ENCODE measurements around the gene FAM50B.

FAM50B gene, protein sequence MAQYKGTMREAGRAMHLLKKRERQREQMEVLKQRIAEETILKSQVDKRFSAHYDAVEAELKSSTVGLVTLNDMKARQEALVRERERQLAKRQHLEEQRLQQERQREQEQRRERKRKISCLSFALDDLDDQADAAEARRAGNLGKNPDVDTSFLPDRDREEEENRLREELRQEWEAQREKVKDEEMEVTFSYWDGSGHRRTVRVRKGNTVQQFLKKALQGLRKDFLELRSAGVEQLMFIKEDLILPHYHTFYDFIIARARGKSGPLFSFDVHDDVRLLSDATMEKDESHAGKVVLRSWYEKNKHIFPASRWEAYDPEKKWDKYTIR

DNA sequence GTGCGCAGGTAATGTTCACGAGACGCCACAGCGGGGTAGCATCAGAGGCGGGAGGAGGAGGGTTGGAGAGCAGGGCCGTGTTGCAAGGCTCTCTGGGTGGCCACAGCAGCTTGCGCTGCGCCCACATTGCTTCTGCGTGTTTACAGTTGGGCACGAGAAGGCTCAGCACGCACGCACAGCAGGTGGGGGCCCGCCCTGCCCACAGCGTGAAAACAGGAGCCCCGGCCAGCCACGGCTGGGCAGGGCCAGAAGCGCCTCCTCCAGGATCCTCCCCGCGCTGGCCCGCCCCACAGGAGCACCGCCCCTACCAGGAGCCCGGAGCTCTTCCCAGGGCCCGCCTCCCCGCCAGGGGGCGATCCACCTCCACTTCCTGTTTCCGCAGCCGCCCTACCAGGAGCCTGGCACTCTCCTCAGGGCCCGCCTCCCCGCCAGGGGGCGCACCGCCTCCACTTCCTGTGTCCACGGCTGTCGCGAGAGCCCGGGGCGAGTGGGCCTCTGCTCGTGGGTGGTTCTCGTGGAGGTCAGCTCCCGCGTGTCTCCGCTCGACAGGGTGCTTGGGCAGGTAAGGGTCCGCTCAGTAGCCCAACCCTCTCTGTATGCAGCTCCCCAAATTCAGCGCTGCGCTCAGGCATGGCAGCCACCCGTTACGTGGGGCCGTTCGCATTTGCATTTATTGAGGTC, at the start of gene FAM50B:
TSS of gene FAM50B (plus strand) at position 449 of the 681 bp plus-strand sequence. CDS start 439 bp downstream, outside the sequence.
- peak; percentile 57 for DNase-seq

DNA sequence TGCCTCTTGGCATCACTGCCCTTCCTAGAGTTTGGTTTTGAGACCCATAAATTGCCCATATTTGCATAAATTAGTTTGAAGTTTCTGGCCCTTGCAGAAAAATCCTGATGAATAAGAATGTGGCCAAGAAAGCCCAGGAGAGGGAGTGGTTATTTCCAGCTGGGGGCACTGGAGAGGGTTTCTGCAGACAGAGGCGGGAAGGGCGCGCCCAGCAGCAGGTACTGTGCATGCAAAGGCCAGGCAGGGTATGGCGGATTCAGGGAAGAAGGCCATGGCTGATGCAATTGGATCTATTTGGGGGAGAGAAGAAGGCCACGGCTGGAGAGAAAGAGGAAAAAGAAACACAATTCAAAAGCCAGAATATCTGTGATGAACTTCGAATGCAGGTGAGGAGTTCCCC, 49.5 kb upstream of the FAM50B start:
- DNase-seq: no peak

DNA sequence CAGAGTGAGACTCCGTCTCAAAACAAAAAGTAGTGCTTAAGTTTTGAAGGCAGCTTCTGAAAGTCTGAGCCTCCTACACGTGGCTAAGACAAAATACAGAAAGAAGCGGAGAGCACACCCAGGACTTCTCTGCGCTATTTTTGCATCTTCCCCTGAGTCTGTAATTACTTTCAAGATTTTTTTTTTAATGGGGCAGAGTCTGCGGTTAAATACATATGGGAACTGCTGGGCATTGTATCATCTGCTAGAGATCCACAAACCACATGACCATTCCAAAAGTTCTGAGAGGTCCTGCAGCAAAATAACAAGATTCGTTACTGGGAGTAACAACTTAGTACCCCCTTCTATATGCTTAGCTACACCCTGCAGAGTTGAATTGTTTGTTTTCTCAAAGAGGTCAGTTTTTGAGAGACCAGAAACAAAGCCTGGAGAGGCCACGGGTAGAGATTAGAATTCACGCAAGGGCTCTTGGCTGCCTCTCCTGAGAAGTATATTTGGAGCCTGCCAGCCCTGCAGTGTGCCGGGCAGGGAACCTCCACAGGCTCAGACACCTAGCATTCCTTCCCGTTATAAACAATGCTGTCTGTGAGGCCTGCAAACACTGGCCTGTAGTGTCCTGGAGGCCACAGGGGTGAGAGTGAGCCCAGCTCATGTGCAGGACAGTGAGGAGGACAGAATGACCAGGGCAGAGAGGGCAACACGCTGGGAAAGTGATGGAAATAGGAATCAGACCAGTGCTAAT, 48.2 kb upstream of the FAM50B start:
- DNase-seq: no peak

DNA sequence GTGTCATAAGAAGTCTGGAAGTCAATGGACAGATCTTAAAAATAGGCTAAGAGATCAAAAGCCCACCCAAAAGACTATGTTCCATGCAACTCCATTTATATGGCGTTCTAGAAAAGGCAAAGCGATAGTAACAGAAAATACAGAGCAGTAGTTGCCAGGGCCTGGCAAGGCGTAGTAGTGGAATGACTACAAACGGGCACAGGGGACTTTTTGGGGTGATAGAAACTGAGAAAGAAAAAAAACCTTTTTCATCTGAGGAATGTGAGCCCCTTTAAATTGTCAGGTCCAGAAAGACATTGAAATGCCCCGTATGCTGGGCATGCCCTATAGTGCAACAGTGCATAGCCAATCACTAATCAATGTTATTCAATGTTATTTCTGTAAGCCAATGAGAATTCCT, 47.2 kb upstream of the FAM50B start:
- DNase-seq: no peak

DNA sequence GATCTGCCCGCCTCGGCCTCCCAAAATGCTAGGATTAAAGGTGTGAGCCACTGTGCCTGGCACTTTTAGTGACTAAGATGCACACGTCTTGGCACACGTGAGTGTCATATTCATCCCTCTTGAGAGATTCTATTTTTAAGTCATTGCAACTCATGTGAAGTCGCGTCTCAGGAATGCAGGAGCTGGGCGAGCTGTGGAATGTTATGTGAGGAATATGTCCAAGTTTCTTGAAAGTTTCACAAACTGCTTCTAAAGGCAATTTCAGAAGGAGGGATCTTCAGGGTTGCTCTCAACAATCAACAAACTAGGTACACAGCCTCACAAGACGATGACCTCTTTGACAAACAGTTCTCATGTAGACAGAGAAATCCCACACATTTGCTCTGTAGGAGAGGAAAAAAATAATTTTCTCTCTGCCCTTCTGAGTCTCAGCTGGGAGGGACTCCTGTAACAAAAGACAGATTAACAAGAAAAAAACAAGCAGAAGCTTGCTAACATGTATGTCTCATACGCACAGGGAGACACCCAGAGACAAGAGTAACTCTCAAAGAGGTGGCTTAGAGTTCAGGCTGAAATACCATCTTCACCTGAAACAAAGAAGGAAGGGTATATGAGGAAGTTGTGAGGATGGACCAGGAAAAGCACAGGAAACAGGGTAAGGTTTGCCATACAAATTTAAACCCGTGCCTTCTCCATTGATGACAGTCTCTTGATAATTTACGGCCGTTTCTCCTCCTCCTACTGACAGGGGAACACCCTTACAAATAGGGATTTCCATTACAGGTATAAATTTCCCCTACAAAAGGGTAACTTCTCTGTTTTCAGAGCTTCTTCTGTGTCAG, 45.3 kb upstream of the FAM50B start:
- DNase-seq: no peak

DNA sequence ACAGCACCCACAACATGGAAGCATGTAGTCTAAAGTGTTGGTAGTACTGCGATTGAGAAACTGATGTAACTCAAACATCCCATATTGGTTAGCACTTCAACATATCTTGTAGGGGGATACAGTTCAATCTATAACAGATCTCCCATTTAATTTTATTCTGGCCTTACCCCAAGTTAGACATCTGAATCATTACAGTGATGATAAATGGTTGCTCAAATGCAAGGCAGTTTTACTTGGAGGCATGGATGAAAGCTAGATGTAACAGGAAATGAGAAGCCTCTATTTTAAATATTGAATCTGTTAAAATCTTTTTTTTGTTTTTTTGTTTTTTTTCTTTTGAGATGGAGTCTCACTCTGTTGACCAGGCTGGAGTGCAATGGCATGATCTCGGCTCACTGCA, 44.2 kb upstream of the FAM50B start:
- DNase-seq: no peak

DNA sequence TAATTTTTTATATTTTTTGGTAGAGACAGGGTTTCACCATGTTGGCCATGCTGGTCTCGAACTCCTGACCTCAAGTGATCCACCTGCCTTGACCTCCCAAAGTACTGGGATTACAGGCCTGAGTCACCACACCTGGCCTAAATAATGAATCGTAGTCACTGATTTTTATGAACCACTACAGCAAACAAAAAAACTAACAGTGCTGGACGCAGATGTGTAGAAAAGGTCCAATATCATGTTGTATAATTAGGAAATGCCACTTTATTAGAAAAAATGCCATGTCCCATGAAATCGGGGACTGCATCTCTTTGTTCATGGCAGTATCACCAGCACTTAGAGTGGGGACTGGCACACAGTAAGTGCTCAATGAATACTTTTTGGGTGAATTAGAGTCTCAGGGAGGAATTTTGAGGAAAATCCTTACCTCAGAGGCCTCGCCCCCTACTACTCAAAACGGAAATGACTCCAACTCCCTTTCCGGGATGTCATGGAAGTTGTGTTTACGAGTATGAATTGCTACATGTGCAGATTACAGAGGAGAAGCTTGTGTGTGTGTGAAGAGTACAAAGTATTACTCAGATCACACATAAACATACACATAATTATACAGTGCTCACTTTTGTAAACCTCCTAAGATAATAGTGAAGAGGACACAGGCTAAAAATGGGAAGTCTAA, 43.6 kb upstream of the FAM50B start:
- DNase-seq: no peak

DNA sequence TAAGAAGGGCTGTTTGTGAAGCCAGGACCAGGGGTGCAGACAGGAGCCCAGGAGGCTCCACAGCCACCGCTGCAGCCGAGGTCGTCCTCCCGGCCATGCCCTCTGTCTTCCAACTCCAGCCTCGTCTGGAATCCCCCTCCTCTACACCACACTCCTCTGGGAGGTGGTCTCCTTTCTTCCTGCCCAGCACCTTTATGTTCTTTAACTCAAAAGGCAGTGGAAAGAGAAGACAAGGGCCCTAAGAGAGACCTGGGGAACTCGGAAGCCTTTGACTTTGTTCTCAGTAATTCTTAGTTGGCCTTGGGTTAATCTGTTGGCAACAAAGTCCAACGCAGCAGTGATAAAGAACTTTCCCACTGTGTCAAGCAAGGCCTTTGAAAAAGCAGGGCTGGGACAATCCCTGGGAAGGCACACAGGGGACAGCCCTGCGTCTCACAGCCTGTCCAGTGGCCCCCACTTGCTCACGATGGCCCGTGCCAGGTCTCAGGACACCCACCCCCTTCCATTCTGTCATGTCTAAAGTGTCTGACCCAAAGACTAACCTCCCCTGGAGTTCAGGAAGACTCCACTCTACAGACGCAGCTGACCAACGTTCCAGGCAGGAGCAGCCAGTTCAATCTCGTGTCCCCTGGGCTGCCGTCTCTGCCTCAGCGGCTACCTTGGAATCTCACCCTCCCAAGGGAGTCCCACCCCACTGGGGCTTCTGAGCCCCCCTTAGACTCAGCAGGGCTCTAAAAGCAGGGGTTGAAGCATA, 42.8 kb upstream of the FAM50B start:
- DNase-seq: no peak

DNA sequence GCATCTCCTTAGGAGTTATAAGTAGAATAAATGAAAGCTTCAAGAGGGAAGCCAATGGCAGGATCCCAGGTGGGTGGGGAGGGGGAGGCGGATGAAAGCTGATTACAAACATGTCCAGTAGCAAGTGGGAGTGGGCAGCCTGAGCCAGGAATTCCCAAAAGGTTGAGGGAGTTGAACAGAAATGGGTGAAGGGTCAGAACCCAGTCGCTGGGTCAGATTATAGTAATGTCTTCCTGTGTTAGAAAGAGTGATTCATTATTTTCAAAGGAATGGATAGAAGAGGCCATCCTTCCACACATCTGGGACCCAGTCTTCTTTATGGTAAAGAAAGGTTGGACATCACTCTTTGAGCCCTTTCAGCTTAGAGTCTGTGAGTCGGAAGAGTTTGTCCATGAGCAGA, 41.0 kb upstream of the FAM50B start:
- DNase-seq: no peak

DNA sequence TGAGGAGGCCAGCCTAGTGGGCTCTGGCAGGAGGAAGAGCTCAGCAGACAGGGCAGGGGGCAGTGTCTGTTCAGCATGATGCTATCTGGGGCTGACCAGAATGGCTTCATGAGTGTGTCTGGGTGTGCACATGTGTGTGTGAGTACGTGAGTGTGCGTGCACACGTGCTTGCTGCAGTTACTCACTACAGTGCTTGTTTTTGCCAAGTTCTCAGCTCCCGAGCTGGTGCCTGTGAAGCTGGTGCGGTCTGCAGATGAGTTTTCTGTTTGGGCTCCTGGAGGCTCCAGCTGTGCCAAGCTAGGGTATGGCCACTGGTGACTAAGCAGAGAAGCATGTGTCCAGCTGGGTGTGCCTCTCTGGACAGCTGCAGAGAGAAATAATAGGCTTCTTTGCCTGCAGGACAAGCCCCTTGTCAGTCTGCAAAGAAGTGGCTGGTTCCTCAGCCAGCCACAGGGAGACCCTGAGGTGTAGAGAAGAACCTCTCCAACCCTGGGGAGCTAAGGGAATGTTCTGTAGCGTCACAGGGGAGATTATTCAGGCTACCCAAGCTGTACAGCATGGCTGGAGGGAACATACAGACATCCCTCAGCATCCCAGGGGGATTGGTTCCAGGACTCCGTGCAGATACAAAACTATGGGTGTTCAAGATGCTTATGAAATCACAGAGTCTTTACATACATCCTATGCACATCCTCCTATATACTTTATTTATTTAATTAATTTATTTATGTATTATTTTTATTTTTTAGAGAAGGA, 40.2 kb upstream of the FAM50B start:
- DNase-seq: no peak

DNA sequence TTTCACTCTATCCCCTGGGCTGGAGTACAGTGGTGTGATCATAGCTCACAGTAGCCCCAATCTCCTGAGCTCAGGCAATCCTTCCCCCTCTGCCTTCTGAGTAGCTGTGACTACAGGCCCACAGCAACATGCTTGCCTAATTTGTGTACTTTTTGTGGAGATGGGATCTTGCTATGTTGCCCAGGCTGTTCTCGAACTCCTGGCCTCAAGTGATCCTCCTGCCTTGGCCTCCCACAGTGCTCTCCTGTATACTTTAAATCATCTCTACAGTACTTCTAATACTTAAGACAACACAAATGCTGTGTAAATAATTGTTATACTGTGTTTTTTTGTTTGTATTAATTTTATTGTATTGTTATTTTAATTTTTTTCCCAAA, 39.7 kb upstream of the FAM50B start:
- no peak for DNase-seq

DNA sequence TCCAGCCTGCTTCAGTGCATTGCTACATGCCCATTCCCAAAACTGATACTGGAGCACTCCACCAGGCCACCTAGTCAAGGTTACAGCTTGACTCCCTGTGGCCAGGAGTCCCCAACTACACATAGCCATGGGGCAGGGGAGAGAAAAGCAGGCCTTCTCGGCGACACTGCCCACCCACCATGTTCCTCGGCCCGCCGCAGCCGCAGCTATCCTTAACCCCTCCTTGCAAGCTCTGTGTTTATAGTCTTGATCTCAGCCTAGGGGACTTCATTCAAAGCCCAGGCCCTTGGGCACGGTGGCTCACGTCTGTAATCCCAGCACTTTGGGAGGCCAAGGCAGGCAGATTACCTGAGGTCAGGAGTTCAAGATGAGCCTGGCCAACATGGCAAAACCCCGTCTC, 39.2 kb upstream of the FAM50B start:
- DNase-seq: no peak

DNA sequence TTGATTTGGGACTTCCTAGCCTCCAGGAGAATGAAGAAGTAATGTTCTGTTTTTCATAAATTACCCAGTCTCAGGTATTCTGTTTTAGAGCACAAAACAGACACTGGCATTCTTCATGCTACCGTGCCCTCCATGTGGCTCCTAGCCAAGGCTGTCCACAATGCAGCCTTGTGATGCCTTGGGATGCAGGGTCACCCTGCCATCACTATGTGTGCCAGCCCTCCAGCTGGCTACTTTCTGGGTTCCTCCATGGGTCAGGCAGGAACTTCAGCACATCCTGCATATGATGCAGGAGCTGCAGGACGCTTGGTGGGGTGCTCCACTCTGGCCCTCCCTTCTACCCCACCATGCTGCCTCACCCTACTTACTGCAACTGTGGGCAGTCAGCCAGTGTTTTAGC, 38.0 kb upstream of the FAM50B start:
- DNase-seq: no peak

DNA sequence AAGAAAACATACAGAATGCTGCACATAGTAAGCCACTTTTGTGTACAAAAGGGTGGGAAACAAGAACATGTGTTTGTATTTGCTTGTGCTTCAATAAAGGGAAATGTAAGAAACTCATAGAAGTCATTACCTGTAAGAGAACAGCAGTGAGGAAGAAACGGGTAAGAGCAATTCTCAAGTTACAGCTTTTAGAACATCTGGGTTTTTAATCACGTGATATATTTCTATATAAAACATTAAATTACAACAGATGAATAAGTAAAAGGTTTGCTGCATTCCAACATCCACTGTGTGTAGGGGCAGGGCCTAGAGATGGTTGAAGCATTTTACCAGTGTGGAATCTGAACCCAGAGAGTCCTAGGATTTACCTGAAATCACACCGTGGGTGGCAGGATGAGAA, 36.6 kb upstream of the FAM50B start:
- DNase-seq: no peak

DNA sequence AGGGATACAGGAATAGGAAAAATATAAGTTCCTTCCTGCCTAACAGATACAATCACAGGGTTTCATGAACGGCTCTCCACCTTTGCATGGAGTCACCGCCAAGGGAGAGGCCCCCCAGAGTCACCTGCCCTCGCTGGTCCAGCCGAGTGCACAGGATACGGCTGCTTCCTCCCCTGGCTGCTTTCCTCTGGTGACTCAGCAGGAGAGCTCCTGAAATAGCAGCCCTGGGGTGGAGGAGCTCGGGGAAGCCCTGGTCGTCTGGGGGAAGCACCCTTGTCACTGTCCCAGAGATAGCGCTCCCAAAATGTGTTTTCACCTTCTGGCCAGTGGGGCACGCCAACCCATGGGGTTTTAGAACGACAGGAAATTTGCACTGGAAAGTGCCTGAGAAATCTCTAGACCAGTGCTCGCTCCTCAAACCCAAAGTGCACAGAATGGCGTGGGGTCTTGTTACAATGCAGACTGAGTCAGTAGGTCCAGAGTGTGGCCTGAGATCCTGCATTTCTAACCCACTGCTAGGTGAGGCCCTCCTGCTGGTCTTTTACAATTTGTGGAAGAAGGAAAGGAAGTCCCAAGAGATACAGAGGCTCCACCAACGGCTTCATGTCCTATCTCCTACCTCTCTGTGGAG, 35.9 kb upstream of the FAM50B start:
- no peak for DNase-seq

DNA sequence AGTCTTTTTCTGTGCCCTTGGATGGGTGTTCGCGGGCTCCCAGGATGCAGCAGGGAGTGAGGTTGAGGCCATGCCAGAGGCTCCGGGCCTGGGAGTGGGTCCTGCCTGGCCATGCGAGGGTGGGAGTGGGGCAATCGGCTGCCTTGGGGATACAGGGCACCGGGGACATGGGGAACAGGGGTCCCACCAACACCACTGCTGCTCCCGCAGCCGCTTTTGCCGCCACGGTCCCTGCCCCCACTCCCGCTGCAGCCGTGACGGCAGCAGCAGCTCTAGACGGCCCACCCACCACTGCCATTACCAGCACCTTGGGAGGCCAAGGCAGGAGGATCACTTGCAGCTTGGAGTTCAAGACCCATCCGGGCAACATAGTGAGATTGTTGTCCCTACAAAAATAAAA, 35.3 kb upstream of the FAM50B start:
- no peak for DNase-seq

DNA sequence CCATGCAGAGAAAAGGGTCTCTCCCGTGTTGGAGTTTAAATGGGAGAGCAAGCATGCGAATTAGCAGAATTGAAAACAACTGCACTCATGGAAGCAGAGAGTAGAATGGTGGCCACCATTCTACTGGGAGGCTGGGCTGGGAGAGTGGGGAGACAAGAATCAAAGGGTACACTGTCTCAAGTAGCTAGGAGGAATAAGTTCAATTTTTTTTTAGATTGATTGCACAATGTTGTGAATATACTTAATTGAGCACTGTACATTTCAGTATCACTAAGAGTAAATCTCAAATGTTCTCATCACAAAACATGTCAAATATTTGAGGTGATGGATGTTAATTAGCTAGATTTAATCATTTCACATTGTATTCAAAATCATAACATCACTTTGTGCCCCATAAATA, 34.6 kb upstream of the FAM50B start:
- no peak for DNase-seq

DNA sequence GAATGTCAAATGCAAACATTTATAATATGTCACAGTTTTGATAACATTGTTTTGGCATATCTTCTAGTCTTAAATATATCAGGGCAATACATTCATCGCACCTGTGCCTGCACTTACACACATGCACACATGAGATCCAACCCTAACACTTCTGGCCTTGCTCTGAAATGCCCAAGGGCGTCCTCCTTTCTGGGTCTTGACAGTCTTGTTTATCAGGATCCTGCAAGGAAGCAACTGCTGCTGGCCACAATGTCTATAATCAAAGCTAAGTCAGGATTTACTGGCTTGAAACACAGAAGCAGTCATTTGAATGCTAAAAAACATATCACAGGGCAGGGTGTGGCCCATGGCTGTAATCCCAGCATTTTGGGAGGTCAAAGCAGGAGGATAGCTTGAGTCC, 32.9 kb upstream of the FAM50B start:
- no peak for DNase-seq

DNA sequence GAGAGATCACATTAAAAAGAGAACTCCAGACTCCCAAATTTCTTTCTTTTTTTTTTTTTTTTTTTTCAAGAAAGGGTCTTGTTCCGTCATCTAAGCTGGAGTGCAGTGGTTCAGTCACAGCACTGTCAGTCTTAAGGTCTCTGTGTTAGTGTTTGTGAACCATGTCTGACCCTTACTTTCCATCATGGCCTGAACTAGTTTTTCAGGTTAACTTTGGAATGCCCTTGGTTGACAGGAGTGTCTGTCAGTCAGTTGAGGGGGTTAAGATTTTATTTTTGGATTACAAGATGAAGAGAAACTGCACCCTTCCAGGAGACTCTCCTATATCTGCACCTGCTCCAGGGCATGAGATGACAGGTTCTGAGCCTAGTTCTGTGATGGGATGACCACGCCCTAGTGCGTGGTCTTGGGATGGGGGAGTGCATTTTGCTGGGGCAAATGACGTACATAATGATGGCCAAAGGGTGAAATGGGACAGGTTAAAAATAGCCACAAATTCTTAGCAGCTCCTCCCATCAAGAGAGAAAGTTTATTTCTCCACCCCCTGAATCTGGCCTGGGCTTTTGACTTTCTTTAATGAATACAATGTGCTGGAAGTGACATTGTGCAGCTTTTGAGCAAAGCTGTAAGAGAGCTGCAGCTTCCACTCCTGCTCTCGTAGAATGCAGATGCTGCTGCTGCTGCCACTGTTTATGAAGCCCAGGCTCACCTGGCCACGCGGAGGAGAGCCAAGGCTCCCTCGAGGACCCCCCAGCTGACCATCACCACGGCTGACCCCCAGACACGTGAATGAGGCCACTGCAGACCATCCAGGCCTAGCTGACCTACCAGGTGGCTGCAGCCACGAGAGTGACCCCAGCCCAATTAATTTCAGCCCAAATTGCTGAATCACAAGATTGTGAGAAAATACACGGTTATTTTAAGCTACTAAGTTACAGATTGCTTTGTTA, 29.7 kb upstream of the FAM50B start:
- no peak for DNase-seq
